CD4-positive, alpha-beta T cell (primary cell): ENCODE results near the gene DTX2. TPM values are rescaled to one million over a fixed set of nuclear protein-coding genes. Genes with fewer than 3 reads are reported as not detected.
"Not testable (repeated sequence)": the region's sequence is repeated elsewhere in the genome, so short reads cannot be mapped to it uniquely, and the experiment has no call there.

Source experiments
- ATAC-seq: fragments of 200-7000 bp; cut with Tn5 transposase; one replicate; pipeline ENCODE4 v1.10.0; 2022; ENCODE audit warnings: mild to moderate bottlenecking; ENCODE audit not compliant: poor library complexity
- CTCF ChIA-PET: fragments of 350-600 bp; sonication (Branson Sonifier 250); formaldehyde crosslinking; loops from one replicate; lab custom pipeline; 2021; ENCODE audit warnings: antibody characterized with exemption, inconsistent platforms; lab: Charles Lee
- POLR2A ChIA-PET: fragments of 350-600 bp; sonication (Branson Sonifier 250); formaldehyde crosslinking; loops from one replicate; lab custom pipeline; 2021; ENCODE audit warnings: antibody characterized with exemption, inconsistent platforms; lab: Charles Lee
- DNase-seq, 14 experiments: peaks; one replicate each; pipeline ENCODE4 v3.0.0-alpha.2; 2013 to 2020; ENCODE audit warnings: mixed read lengths in 2 of 14
- H3K27ac ChIP-seq, 2 donors: one replicate each; pipeline versions ENCODE4 v1.5.1 to v1.7.0; 2013; ENCODE audit warnings: low read length in 2 of 2, low read depth in 1 of 2, mild to moderate bottlenecking in 1 of 2
- H3K27me3 ChIP-seq, 2 experiments: 1 replicate in 1 of 2; 2 replicates in 1 of 2; pipeline versions ENCODE4 v1.6.1 to v1.7.0; 2013; ENCODE audit warnings: low read length in 2 of 2, control low read depth in 1 of 2, mild to moderate bottlenecking in 1 of 2, moderate library complexity in 1 of 2; ENCODE audit not compliant: insufficient read depth in 2 of 2, control insufficient read depth in 1 of 2
- H3K36me3 ChIP-seq: one replicate; pipeline ENCODE4 v1.6.1; 2013; ENCODE audit warnings: low read length, control low read depth; ENCODE audit not compliant: insufficient read depth
- H3K4me1 ChIP-seq: one replicate; pipeline ENCODE4 v1.6.1; 2013; ENCODE audit warnings: low read length, control low read depth; ENCODE audit not compliant: insufficient read depth
- H3K4me3 ChIP-seq: one replicate; pipeline ENCODE4 v1.5.1; 2013; ENCODE audit warnings: mild to moderate bottlenecking, low read length, moderate library complexity
- H3K9me3 ChIP-seq, 2 experiments: 1 replicate in 1 of 2; 2 replicates in 1 of 2; pipeline versions ENCODE4 v1.6.1 to v1.7.0; 2013; ENCODE audit warnings: low read length in 2 of 2, mild to moderate bottlenecking in 2 of 2, control low read depth in 1 of 2, moderate library complexity in 1 of 2; ENCODE audit not compliant: control insufficient read depth in 1 of 2, insufficient read depth in 1 of 2
- H3K27ac Mint-ChIP-seq: one replicate; pipeline ENCODE4 v1.8.0; 2020; ENCODE audit warnings: mixed read lengths
- H3K27me3 Mint-ChIP-seq: one replicate; pipeline ENCODE4 v1.8.0; 2021; ENCODE audit warnings: mixed read lengths
- H3K36me3 Mint-ChIP-seq: one replicate; pipeline ENCODE4 v1.8.0; 2021; ENCODE audit warnings: low read depth, mixed read lengths
- H3K4me1 Mint-ChIP-seq: one replicate; pipeline ENCODE4 v1.8.0; 2021; ENCODE audit warnings: low read depth, mixed read lengths
- H3K4me3 Mint-ChIP-seq: one replicate; pipeline ENCODE4 v1.8.0; 2020; ENCODE audit warnings: mild to moderate bottlenecking, mixed read lengths
- H3K9me3 Mint-ChIP-seq: one replicate; pipeline ENCODE4 v1.8.0; 2020; ENCODE audit warnings: mixed read lengths
- CTCF ChIP-seq: fragments of 200-600 bp; IDR thresholded peaks from one replicate; pipeline ENCODE4 v1.8.0; 2022; ENCODE audit warnings: antibody characterized with exemption, mild to moderate bottlenecking
- intact Hi-C, 2 experiments: fragments of 100-400 bp; cut with DNase I in 1 of 2; cut with micrococcal nuclease in 1 of 2; formaldehyde crosslinking; loops; one replicate each; pipeline versions ENCODE4 v1.15.1 to v1.9.0; 2023 to 2025; cut with DNase I, micrococcal nuclease
- total RNA-seq, 174 experiments: library from RNA in 2 of 174; stranded (reverse) in 2 of 174; gene quantifications; one replicate each; pipeline ENCODE4 v1.2.3 and lab custom pipeline; 2021 to 2026

The DTX2 gene
- total RNA-seq, 2 experiments from 2014 or later: 18.2 to 19.2 TPM

- ChIA-PET CTCF (no interaction called here), POLR2A (no interaction called here)
- TF ChIP-seq CTCF: no peak
- Mint-ChIP-seq H3K36me3 (no peaks in the 10 kb centered on the region), H3K9me3 (no peaks in the 10 kb centered on the region), H3K4me3 (no peak overlapping the region), H3K27me3 (no peaks in the 10 kb centered on the region), H3K27ac (no peak overlapping the region), H3K4me1 (no peaks in the 10 kb centered on the region)
- no peak overlapping the region for H3K4me3 ChIP-seq
- ATAC-seq (no peak), DNase-seq (peak in 2 of 14 experiments; percentile 13 to 19)
- no peaks in the 10 kb centered on the region for H3K27me3 ChIP-seq
- no peaks in the 10 kb centered on the region for H3K9me3 ChIP-seq
- H3K27ac ChIP-seq: no peak overlapping the region
- intact Hi-C loops: loop anchor here in 1 of 2 experiments (10.0 kb wide), 1 partner anchor 730 kb away; no protein-coding TSS in a partner anchor
- H3K36me3 ChIP-seq: no peaks in the 10 kb centered on the region
- H3K4me1 ChIP-seq: no peaks in the 10 kb centered on the region
Measured at GRCh38 chr7:76514926-76515771, 53.6 kb downstream of the DTX2 start.

- H3K36me3 Mint-ChIP-seq: no peaks in the 10 kb centered on the region
- no peak overlapping the region for H3K27ac ChIP-seq
- DNase-seq (peak in 7 of 14 experiments; percentile 25 to 58 (median 37)), ATAC-seq (peak; percentile 67)
- no peak overlapping the region for H3K4me3 Mint-ChIP-seq
- H3K27me3 Mint-ChIP-seq: no peaks in the 10 kb centered on the region
- no peaks in the 10 kb centered on the region for H3K9me3 Mint-ChIP-seq
- ChIA-PET CTCF (no interaction called here), POLR2A (no interaction called here)
- no peak overlapping the region for H3K27ac Mint-ChIP-seq
- no peaks in the 10 kb centered on the region for H3K4me1 ChIP-seq
- H3K4me3 ChIP-seq: no peak overlapping the region
- intact Hi-C loops: loop anchor here in 1 of 2 experiments (10.0 kb wide), 1 partner anchor 729 kb away; no protein-coding TSS in a partner anchor
- no peaks in the 10 kb centered on the region for H3K4me1 Mint-ChIP-seq
- no peaks in the 10 kb centered on the region for H3K9me3 ChIP-seq
- peak; percentile 44 for TF ChIP-seq CTCF
- no peaks in the 10 kb centered on the region for H3K36me3 ChIP-seq
- no peaks in the 10 kb centered on the region for H3K27me3 ChIP-seq
Measured at GRCh38 chr7:76515999-76516443, 54.5 kb downstream of the DTX2 start.

DNA sequence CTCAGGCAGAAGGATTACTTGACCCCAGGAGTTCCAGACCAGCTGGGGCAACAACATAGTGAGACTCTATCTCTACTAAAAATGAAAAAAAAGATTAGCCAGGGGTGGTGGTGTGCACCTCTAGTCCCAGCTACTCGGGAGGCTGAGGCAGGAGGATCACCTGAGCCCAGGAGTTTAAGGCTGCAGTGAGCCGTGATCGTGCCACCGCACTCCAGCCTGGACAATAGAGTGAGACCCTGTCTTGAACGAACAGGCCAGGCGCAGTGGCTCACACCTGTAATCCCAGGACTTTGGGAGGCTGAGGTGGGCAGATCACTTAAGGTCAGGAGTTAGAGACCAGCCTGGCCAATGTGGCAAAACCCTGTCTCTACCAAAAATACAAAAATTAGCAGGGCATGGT lies 55.4 kb downstream of the DTX2 start:
- DNase-seq: peak in 1 of 14 experiments; percentile 0
- POLR2A ChIA-PET, ATAC-seq, CTCF ChIA-PET, H3K27me3 Mint-ChIP-seq, H3K4me3 ChIP-seq, H3K4me3 Mint-ChIP-seq, H3K36me3 ChIP-seq, H3K36me3 Mint-ChIP-seq, H3K9me3 Mint-ChIP-seq, H3K27me3 ChIP-seq, H3K4me1 ChIP-seq, H3K27ac ChIP-seq, H3K9me3 ChIP-seq, H3K27ac Mint-ChIP-seq, H3K4me1 Mint-ChIP-seq: not testable (repeated sequence)
- intact Hi-C loops: loop anchor here in 1 of 2 experiments (10.0 kb wide), 1 partner anchor 728 kb away; no protein-coding TSS in a partner anchor

DNA sequence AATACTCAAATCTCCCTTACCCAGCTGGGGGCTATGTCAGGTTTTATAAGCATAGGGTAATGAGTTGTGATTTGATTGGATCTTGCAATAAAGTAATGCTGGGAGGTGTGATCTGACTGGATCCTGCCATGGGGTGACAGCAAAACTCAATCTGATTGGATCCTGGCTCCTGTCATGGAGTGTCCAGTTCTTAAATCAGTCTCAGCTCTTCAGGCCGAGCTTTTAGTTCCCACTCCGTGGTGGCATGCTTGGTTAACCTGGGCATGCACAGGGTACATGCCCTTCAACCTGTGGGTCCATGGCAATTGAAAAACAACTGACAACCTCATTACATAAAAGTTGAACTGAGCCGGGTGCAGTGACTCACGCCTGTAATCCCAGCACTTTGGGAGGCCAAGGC lies 64.7 kb downstream of the DTX2 start:
- H3K4me3 ChIP-seq, H3K9me3 Mint-ChIP-seq, H3K27me3 ChIP-seq, H3K36me3 Mint-ChIP-seq, ATAC-seq, H3K4me1 Mint-ChIP-seq, H3K9me3 ChIP-seq, H3K27me3 Mint-ChIP-seq, DNase-seq, H3K27ac ChIP-seq, H3K4me3 Mint-ChIP-seq, POLR2A ChIA-PET, CTCF ChIA-PET, H3K4me1 ChIP-seq, H3K36me3 ChIP-seq, intact Hi-C loops, H3K27ac Mint-ChIP-seq: not testable (repeated sequence)

GRCh38 chr7:76531643-76532042 lies 70.1 kb downstream of the DTX2 start:
- H3K4me3 Mint-ChIP-seq, H3K4me1 Mint-ChIP-seq, H3K4me3 ChIP-seq, H3K36me3 ChIP-seq, H3K4me1 ChIP-seq, H3K27me3 ChIP-seq, intact Hi-C loops, DNase-seq, H3K27ac Mint-ChIP-seq, H3K27ac ChIP-seq, H3K27me3 Mint-ChIP-seq, H3K36me3 Mint-ChIP-seq, H3K9me3 ChIP-seq, POLR2A ChIA-PET, CTCF ChIA-PET, H3K9me3 Mint-ChIP-seq, ATAC-seq: not testable (repeated sequence)
